A549 (cell line): ENCODE data around the gene FXYD2. TPM values are rescaled to one million over a fixed set of nuclear protein-coding genes. Genes with fewer than 3 reads are reported as not detected.

ENCODE experiments used
- ATAC-seq, 2 experiments: fragments of 200-7000 bp in 1 of 2; fragments of >200 bp in 1 of 2; cut with Nextera tagmentation in 1 of 2; cut with Tn5 transposase in 1 of 2; 3 replicates each; pipeline versions ENCODE4 v1.8.0 to v1.9.1; 2018 to 2020; ENCODE audit warnings: mild to moderate bottlenecking in 1 of 2, moderate library complexity in 1 of 2
- CTCF ChIA-PET: fragments of 300-600 bp; sonication (Branson Sonifier 250); formaldehyde crosslinking; extraction: SDS; loops from one replicate; lab custom pipeline; 2021; ENCODE audit warnings: antibody characterized with exemption, inconsistent platforms; lab: Yijun Ruan, JAX
- POLR2A ChIA-PET: fragments of 350-600 bp; formaldehyde crosslinking; extraction: SDS; loops from one replicate; lab custom pipeline; 2021; ENCODE audit warnings: antibody characterized with exemption, inconsistent platforms; lab: Yijun Ruan, JAX
- DNase-seq, 2 experiments: peaks; one replicate each; pipeline versions ENCODE4 v3.0.0 to v3.0.0-alpha.2; 2011 to 2016; ENCODE audit warnings: low read depth in 1 of 2, low spot score in 1 of 2
- FAIRE-seq: peaks from 2 replicates; lab custom pipeline; 2011; peaks lifted over from hg19 to GRCh38; lab: Jason Lieb, UNC
- H3K27ac ChIP-seq, 2 experiments: fragments of >200 bp; sonication (Bioruptor Twin); formaldehyde crosslinking; 3 replicates each; pipeline ENCODE4 v1.5.1; 2016 to 2017
- H3K4me1 ChIP-seq: fragments of >200 bp; sonication (Bioruptor Twin); formaldehyde crosslinking; 3 replicates; pipeline ENCODE4 v1.6.1; 2016
- H3K4me2 ChIP-seq: fragments of >200 bp; sonication (Bioruptor Twin); formaldehyde crosslinking; 3 replicates; pipeline ENCODE4 v1.6.1; 2016
- H3K4me3 ChIP-seq: fragments of >200 bp; sonication (Bioruptor Twin); formaldehyde crosslinking; 3 replicates; pipeline ENCODE4 v1.5.1; 2016
- H3K9me3 ChIP-seq: fragments of >200 bp; sonication (Bioruptor Twin); formaldehyde crosslinking; 3 replicates; pipeline ENCODE4 v1.6.1; 2016
- BCL3 ChIP-seq: fragments of >200 bp; sonication (Bioruptor Twin); formaldehyde crosslinking; IDR thresholded peaks from 3 replicates; pipeline ENCODE4 v1.6.1; 2016
- CBX2 ChIP-seq: fragments of 200-600 bp; sonication (generic); IDR thresholded peaks from 2 replicates; pipeline ENCODE4 v1.6.1; 2016; ENCODE audit warnings: low read depth, mild to moderate bottlenecking, borderline replicate concordance
- CBX8 ChIP-seq: fragments of 200-600 bp; sonication (generic); IDR thresholded peaks from 2 replicates; pipeline ENCODE4 v1.6.1; 2016
- CEBPB ChIP-seq, 2 experiments: fragments of >200 bp in 1 of 2; sonication (Bioruptor Twin) in 1 of 2; formaldehyde crosslinking in 1 of 2; IDR thresholded peaks; 2 replicates each; pipeline ENCODE4 v1.6.1; 2012 to 2016
- CHD2 ChIP-seq: fragments of 150-350 bp; IDR thresholded peaks from 2 replicates; pipeline ENCODE4 v1.6.1; 2014; ENCODE audit warnings: low read length; ENCODE audit not compliant: partially characterized antibody
- EHF ChIP-seq: fragments of 250-450 bp; sonication (Bioruptor Pico); IDR thresholded peaks from 2 replicates; pipeline ENCODE4 v1.5.0; 2020; ENCODE audit warnings: mild to moderate bottlenecking
- EHMT2 ChIP-seq: fragments of 200-600 bp; sonication (generic); IDR thresholded peaks from 2 replicates; pipeline ENCODE4 v1.6.1; 2016; ENCODE audit warnings: antibody characterized with exemption, low read depth, mild to moderate bottlenecking, moderate library complexity
- ESRRA ChIP-seq: fragments of 150-350 bp; IDR thresholded peaks from 2 replicates; pipeline ENCODE4 v1.6.1; 2014; ENCODE audit warnings: mild to moderate bottlenecking, low read length, borderline replicate concordance
- FOSB ChIP-seq: fragments of 250-450 bp; sonication (Bioruptor Pico); IDR thresholded peaks from 2 replicates; pipeline ENCODE4 v1.5.0; 2020; ENCODE audit warnings: mild to moderate bottlenecking, moderate library complexity
- GATA3 ChIP-seq: IDR thresholded peaks from 2 replicates; pipeline ENCODE4 v1.6.1; 2012; ENCODE audit warnings: borderline replicate concordance
- HES2 ChIP-seq: fragments of >200 bp; sonication (Bioruptor Twin); formaldehyde crosslinking; IDR thresholded peaks from 2 replicates; pipeline ENCODE4 v1.6.1; 2016
- HMGXB4 ChIP-seq: fragments of 250-450 bp; sonication (Bioruptor Pico); IDR thresholded peaks from 2 replicates; pipeline ENCODE4 v1.5.0; 2021; ENCODE audit warnings: mild to moderate bottlenecking, moderate library complexity, borderline replicate concordance
- HOXB5 ChIP-seq: fragments of 250-450 bp; sonication (Bioruptor Pico); IDR thresholded peaks from 2 replicates; pipeline ENCODE4 v1.5.0; 2020; ENCODE audit warnings: mild to moderate bottlenecking, moderate library complexity
- KDM1A ChIP-seq: fragments of 200-600 bp; sonication (generic); IDR thresholded peaks from 2 replicates; pipeline ENCODE4 v1.6.1; 2016; ENCODE audit warnings: low read depth, mild to moderate bottlenecking
- KDM5A ChIP-seq: fragments of 200-600 bp; sonication (generic); IDR thresholded peaks from 2 replicates; pipeline ENCODE4 v1.6.1; 2016; ENCODE audit warnings: antibody characterized with exemption, mild to moderate bottlenecking
- MAFK ChIP-seq: fragments of 450-650 bp; IDR thresholded peaks from 2 replicates; pipeline ENCODE4 v1.6.1; 2014; ENCODE audit not compliant: partially characterized antibody
- MAZ ChIP-seq: fragments of 150-350 bp; IDR thresholded peaks from 2 replicates; pipeline ENCODE4 v1.6.1; 2014; ENCODE audit warnings: antibody characterized with exemption, low read depth, low read length, borderline replicate concordance
- NFE2L2 ChIP-seq: fragments of 150-350 bp; conservative IDR thresholded peaks from 2 replicates; pipeline ENCODE4 v1.6.1; 2014; ENCODE audit warnings: low read length
- RCOR1 ChIP-seq: fragments of 150-350 bp; IDR thresholded peaks from 2 replicates; pipeline ENCODE4 v1.6.1; 2014; ENCODE audit warnings: antibody characterized with exemption, low read length, low read depth
- RFX5 ChIP-seq: fragments of 450-650 bp; IDR thresholded peaks from 2 replicates; pipeline ENCODE4 v1.7.1; 2014; ENCODE audit warnings: antibody characterized with exemption, mild to moderate bottlenecking, moderate library complexity
- RNF2 ChIP-seq: fragments of 200-600 bp; sonication (generic); IDR thresholded peaks from 2 replicates; pipeline ENCODE4 v1.6.1; 2016; ENCODE audit warnings: low read depth, mild to moderate bottlenecking, antibody characterized with exemption, moderate library complexity, borderline replicate concordance
- TFCP2L1 ChIP-seq: fragments of 250-450 bp; sonication (Bioruptor Pico); IDR thresholded peaks from 2 replicates; pipeline ENCODE4 v1.5.0; 2021; ENCODE audit warnings: mild to moderate bottlenecking
- TP53 ChIP-seq: fragments of 250-450 bp; sonication (Bioruptor Pico); IDR thresholded peaks from 2 replicates; pipeline ENCODE4 v1.5.0; 2021; ENCODE audit warnings: mild to moderate bottlenecking, moderate library complexity
- ZSCAN20 ChIP-seq: fragments of 250-450 bp; sonication (Bioruptor Pico); IDR thresholded peaks from 2 replicates; pipeline ENCODE4 v1.8.0; 2022; ENCODE audit warnings: mild to moderate bottlenecking, moderate library complexity
- WGBS: methylation state at CpG from one replicate; pipeline ENCODE4 v1.1.6; 2017; ENCODE audit errors: missing lambda C conversion rate; 5-methylcytosine and 5-hydroxymethylcytosine counted together
- polyA plus RNA-seq, 4 experiments: library from polyadenylated mRNA; depleted of rRNA in 3 of 4; stranded (reverse); fragments of >200 nt; fragmentation: RNase III in 1 of 4; extraction: RNeasy Plus Mini Kit Qiagen cat#74134 plus additional on column Dnase treatment in 1 of 4; gene quantifications; 2 replicates in 3 of 4; 3 replicates in 1 of 4; pipeline ENCODE4 v1.2.3, GENCODE V29; 2011 to 2017

Gene FXYD2
- polyA plus RNA-seq, 2 of the 4 experiments (the other 2 are of a cell fraction): 25.9 to 55.6 TPM

GRCh38 chr11:117872975-117873827, 48.7 kb upstream of the FXYD2 start:
- POLR2A ChIA-PET: no interaction called here
- Histone ChIP-seq H3K9me3 (no peaks in the 10 kb centered on the region), H3K4me1 (no peaks in the 10 kb centered on the region), H3K27ac (no peak overlapping the region)
- CTCF ChIA-PET: interaction anchor here (0.8 to 1.3 kb wide), 2 partner anchors 30 to 64 kb away, joined by 3 read pairs; no protein-coding TSS in a partner anchor
- FAIRE-seq: no peak
- no peak for TF ChIP-seq HMGXB4
- TF ChIP-seq KDM5A: no peak
- TF ChIP-seq BCL3: no peak
- no peak for TF ChIP-seq RFX5
- TF ChIP-seq RCOR1: no peak
- TF ChIP-seq FOSB (CRISPR knock-in tag): no peak
- TF ChIP-seq KDM1A: no peak
- no peak for TF ChIP-seq EHF (CRISPR knock-in tag)
- TF ChIP-seq CBX2: no peak
- TF ChIP-seq CHD2: no peak
- TF ChIP-seq, all 56 proteins: peak for 0
- DNase-seq (no peak), ATAC-seq (no peak)
- Histone ChIP-seq H3K4me2 (no peak overlapping the region), H3K4me3 (no peak overlapping the region)
- 73% methylated on average over 12 of the region's 15 CpGs for WGBS

GRCh38 chr11:117872420-117872961, 47.9 kb upstream of the FXYD2 start:
- POLR2A ChIA-PET: no interaction called here
- DNase-seq (no peak), ATAC-seq (no peak), FAIRE-seq (no peak)
- TF ChIP-seq NFE2L2: no peak
- TF ChIP-seq HOXB5 (CRISPR knock-in tag): no peak
- no peak for TF ChIP-seq TFCP2L1
- TF ChIP-seq RNF2: no peak
- no peak for TF ChIP-seq CBX2
- TF ChIP-seq ESRRA: no peak
- no peak for TF ChIP-seq TP53 (CRISPR knock-in tag)
- TF ChIP-seq CHD2: no peak
- TF ChIP-seq GATA3: no peak
- no peak for TF ChIP-seq FOSB (CRISPR knock-in tag)
- TF ChIP-seq EHF (CRISPR knock-in tag): no peak
- TF ChIP-seq CEBPB (IDR thresholded peaks at IDR 0.05): no peak
- TF ChIP-seq MAZ: no peak
- no peak for TF ChIP-seq HES2
- TF ChIP-seq MAFK: no peak
- TF ChIP-seq CBX8: no peak
- no peak for TF ChIP-seq ZSCAN20 (CRISPR knock-in tag)
- TF ChIP-seq EHMT2: no peak
- Histone ChIP-seq H3K4me2 (no peak overlapping the region), H3K27ac (no peak overlapping the region), H3K4me3 (no peak overlapping the region), H3K9me3 (no peaks in the 10 kb centered on the region), H3K4me1 (no peaks in the 10 kb centered on the region)
- WGBS: 30% methylated on average over 4 of the region's 12 CpGs
- CTCF ChIA-PET: interaction anchor here (0.8 to 1.3 kb wide), 2 partner anchors 29 to 65 kb away, joined by 3 read pairs; no protein-coding TSS in a partner anchor
